ENCODE data around the gene PCSK5.
"Not testable (repeated sequence)": the region's sequence is repeated elsewhere in the genome, so short reads cannot be mapped to it uniquely, and the experiment has no call there.

- not testable (repeated sequence) for TF ChIP-seq CTCF (IDR thresholded peaks at IDR 0.05 in 8 of 11, conservative IDR thresholded peaks at IDR 0.05 in 3 of 11); POLR2A (IDR thresholded peaks at IDR 0.05)
These were observed 21.9 kb upstream of the PCSK5 start for GRCh38 chr9:75868526-75868925.
